Measurements from ENCODE around the gene TSPAN4.

TSPAN4 gene

GRCh38 chr11:868394-868793 lies 25.7 kb downstream of the TSPAN4 start:
- no peak for DNase-seq

- DNase-seq = no peak
These were observed 26.1 kb downstream of the TSPAN4 start for GRCh38 chr11:868802-869201.

DNA sequence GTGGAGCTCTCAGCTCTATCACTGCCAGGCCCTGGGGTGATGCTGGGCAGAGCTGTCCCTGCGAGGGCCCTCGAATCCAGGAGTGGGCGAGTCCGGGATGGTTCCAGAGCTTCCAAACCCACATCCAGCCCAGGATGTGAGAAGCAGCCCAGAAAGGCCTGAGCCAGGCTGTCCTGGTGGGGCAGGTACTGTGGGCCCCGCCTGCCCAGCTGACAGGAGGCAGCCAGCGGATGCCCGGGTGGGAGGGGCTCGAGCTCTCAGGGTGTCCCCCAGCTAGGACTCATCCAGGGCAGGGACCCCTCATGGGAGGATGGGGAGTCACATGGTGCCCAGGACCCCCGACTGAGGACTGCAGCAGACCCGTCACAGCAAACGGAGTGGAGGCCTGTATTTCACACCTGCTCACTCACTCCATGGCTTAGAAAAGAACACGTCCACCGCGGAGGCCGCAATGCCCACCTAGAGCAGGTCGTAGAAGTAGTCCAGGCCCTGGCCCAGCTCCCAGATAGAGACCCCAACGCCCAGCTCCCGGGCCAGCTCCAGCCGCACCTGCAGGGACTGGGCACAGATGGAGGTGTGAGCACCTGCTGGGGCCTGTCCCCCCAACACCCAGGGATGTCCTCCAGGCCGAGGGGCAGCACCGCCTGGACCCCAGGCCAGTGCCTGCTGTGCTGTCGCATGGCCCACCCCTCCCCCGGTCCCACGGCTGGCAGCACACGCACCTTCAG lies 26.9 kb downstream of the TSPAN4 start:
- no peak for DNase-seq

DNA sequence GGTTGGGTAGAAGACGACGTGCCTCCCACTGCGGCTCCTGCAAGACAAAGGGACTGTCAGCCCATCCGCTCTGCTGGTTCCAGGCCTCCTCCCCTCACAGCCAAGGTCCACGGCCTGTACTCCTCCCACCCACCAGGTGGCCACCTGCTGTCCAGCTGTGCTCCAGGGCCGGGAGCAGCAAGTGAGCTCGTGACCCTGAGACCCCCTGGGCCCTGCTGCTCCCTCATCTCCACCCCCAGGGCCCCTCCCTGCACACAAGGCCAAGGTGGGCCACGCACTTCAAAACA lies 27.4 kb downstream of the TSPAN4 start:
- DNase-seq = no peak

GRCh38 chr11:870418-870817 lies 27.8 kb downstream of the TSPAN4 start:
- no peak for DNase-seq

DNA sequence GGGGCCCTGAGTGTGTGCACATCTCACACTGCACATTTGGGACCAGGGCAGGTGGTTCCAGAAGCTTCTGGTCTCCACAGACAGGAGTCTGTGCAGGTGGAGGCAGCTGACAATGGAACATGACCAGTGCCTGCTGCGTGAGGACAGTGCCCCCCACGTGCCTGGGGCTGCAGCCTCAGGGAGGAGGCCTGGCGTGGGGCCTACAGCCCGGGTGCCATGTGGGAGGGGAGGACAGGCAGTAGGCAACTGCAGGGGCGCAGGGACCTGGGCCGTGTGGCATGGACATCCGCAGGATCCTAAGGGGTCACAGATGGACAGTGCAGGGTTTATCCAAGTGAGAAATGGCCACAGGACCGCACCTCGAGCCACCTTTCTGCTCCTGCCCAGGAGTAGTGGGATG lies 28.8 kb downstream of the TSPAN4 start:
- DNase-seq = no peak

DNA sequence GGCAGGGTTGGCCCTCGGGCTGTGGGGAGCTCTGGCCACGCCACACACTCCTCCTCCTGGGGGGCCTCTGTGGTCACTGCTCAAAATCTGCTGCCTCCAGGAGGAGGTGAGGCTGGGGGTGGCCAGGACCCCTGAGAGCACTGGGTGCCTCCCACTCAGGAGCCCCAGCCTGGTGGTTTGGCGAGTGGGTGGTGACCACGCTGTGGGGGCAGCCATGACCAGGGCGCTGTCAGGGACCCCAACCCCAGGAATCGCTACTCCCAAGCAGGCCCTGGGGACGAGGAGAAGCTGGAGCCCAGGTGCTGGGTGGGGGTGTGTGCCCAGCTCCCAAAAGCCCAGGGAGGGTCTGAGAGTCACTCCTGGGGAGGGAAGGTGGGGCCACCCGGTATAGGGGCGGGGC lies 30.1 kb downstream of the TSPAN4 start:
- DNase-seq = no peak

GRCh38 chr11:873706-874105 lies 31.1 kb downstream of the TSPAN4 start:
- no peak for DNase-seq

DNA sequence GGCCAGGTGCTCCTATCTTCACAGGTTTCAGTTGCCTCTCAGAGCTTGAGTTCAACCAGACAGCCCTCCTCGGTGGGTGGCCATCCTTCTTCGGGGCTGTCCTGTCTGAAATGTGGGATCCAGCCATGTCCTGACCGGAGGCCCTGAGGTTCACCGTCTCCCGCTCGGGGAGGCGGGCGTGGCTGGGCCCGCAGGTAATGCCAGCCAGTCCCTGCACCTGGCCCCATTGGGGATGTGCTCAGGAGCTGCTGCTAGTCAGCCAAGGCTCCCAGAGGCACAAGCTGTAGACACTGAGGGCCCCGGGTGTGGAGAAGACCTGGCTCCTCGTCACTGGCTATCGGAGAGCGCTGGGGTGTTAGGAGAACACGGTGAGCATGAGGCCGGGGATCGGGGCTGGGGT lies 32.6 kb downstream of the TSPAN4 start:
- no peak for DNase-seq

DNA sequence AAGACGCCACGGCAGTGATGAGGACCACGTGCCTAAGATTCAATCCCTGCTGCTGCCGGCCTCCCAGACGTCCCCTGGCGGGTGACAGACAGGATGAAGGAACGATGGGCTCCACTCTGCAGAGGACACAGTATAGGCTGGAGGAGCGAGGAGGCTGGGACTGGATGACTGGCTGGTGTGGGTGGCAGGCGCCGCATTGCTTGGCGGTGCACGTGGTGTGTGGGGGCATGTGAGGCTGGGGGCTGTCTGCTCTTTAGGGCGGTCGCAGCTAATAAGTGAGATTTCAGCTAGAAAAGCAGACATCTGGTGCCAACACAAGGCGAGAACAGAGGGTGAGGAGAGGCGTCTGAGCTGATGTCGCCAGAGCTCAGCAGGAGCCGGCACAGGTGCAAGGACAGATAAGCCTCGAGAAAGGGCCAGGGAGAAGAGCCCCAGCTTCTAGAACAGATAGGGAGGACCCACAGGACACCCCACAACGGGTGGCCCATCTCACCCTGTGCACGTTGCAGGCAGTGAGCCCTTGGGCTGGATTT lies 33.2 kb downstream of the TSPAN4 start:
- no peak for DNase-seq

- DNase-seq = no peak
These were observed 33.9 kb downstream of the TSPAN4 start for GRCh38 chr11:876545-876944.

GRCh38 chr11:877565-877964 lies 34.9 kb downstream of the TSPAN4 start:
- DNase-seq = no peak

- no peak for DNase-seq
These were observed 37.8 kb downstream of the TSPAN4 start for GRCh38 chr11:880447-880846.

DNA sequence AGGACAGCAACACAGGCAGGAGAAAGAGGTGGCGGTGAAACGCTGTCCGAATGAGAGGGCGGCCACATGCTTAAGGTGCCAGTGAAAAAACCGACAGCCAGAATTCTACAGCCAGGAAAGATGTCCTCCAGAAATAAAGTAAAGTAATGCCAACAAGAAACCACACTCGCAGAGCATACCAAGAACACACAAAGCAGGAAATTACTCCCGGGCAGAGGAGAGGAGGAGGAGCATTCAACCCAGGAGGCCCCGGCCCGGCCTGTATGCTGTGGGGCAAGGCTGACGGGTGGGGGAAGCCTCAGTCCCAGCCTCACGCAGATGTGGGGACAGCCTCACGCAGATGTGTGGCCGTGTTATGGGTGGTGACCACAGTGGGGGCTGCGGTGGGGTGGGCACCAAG lies 39.9 kb downstream of the TSPAN4 start:
- no peak for DNase-seq

DNA sequence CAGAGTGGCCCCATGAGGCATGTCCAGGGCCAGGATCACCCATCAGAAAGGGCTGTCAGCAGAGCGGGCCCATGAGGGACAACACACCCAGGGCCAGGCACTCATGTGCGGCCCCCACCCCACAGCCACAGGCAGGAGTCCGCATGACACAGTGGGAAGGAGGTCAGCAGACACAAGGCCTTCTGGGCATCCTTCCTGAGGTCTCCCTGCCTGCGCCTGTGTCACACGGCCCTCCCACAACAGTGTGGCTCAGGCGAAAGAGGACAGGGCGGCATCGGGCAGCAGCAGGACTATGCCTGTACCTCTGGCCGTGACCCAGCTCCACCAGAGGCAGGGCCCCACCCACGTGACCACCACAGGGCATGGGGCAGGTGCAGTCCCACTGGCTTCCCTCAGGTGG lies 40.9 kb downstream of the TSPAN4 start:
- DNase-seq = no peak

- DNase-seq = no peak
These were observed 42.0 kb downstream of the TSPAN4 start for GRCh38 chr11:884578-885070.

- DNase-seq = no peak
These were observed 43.9 kb downstream of the TSPAN4 start for GRCh38 chr11:886568-886967.

DNA sequence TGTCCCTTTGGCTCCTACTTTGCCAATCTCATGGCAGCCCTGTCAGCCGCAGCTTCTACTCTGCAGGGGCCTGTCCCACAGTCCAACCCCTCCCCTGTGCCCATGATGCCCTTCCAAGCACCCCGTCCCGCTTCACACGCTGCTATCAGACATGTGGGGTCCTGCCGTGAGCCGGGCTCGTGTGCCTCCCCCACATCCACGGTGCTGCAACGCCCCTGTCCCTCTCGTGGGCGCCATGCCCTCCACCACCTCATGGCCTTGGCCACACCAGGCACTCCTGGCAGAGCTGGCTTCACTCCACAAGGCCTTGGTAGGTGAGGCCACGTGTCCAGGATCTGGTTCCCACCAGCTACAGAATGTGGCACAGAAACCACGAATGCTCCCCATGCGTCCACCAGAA lies 44.9 kb downstream of the TSPAN4 start:
- no peak for DNase-seq

DNA sequence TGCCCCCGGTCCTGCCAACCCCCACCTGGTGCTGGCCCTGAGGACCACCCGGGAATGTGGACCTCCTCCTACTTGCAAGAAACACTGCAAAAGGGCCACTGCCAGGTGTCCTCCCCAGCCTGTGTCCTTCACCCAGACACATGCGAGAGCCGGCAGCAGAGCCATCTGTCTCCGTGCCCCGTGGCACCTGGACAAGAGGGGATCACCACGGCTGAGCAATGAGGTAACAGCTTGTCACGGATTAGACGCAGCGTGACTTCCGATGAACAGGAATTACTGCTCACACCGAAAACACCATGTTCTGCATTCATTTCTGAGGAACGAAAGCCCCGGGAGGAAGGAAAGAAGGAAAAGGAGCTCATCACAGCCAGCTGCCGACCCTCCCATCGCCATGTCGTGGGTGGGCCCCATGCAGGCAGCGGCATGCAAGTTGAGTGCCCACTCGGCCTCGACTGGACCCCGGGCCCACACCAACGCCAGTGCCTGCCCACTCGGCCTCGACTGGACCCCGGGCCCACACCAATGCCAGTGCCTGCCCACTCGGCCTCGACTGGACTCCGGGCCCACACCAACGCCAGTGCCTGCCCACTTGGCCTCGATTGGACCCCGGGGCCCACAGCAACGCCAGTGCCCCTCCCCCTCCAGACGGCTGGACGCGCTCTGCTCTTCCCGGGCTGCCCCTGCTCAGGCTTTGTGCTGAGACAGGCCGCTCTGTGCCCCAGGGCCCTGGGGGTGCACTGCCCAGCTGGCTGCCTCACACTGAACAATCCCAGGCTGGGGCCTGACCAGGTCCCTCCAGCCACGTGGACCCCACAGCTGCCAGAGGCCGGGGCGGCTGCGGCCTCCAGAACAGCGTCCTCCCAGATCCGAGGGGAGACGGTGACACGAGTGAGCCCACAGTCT lies 45.9 kb downstream of the TSPAN4 start:
- no peak for DNase-seq

GRCh38 chr11:889257-889656 lies 46.6 kb downstream of the TSPAN4 start:
- DNase-seq = no peak

GRCh38 chr11:889687-890475 lies 47.2 kb downstream of the TSPAN4 start:
- DNase-seq = no peak

DNA sequence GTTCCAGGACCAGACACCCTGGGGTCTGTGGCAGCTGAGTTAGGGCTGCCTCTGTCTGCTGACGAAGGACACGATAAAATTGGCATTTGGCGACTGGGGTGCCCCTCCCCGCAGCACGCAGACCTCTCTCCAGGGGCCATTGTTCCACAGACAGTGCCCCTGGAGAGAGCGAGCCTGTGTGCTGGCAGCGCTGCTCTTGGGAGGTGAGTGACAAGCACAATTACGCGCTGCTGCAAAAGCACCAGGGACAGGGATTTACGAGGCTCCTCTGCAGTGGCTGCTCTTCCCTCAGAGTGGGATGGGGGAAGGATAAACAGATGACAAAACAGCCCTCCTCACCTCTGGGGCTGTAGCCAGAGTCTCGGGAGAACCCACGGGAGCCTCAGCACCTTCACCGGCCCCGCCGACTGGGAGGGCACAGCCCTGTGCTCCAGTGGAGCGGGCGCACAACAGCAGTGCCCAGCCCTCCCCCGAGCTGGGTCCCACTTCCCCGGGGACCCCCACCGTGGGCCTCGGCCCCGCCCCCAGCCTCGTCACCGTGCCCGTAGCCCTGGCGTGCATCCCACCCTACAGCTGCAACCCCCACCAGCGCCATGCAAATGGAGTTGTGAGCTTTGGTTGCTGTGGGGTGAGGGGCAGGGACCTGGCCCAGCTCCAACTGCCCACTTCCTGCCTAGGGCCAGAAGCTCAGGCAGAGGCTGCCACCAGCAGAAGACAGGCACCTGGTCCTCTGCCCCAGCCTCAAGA lies 48.3 kb downstream of the TSPAN4 start:
- DNase-seq = no peak

All from CD4-positive, alpha-beta T cell treated with Interferon gamma for 1 hour (primary cell).